WTC11 (cell line): ENCODE results near the gene AKNAD1. TPM values are rescaled to one million over a fixed set of nuclear protein-coding genes. Genes with fewer than 3 reads are reported as not detected.

Experiments used
- ATAC-seq: fragments of 200-7000 bp; cut with Tn5 transposase; 2 replicates; pipeline ENCODE4 v1.10.0; 2021; ENCODE audit warnings: mild to moderate bottlenecking, moderate library complexity
- CTCF ChIA-PET: fragments of 300-600 bp; sonication (Branson Sonifier 250); formaldehyde crosslinking; loops from one replicate; lab custom pipeline; 2021; ENCODE audit warnings: antibody characterized with exemption; lab: Charles Lee
- POLR2A ChIA-PET: fragments of 350-600 bp; sonication (Branson Sonifier 250); formaldehyde crosslinking; loops from one replicate; lab custom pipeline; 2021; ENCODE audit warnings: antibody characterized with exemption; lab: Charles Lee
- DNase-seq: peaks from one replicate; pipeline ENCODE4 v3.0.0; 2021; ENCODE audit warnings: low spot score
- H3K27ac Mint-ChIP-seq: 2 replicates; pipeline ENCODE4 v1.8.0; 2021; ENCODE audit warnings: mixed read lengths
- H3K27me3 Mint-ChIP-seq: 2 replicates; pipeline ENCODE4 v1.8.0; 2021; ENCODE audit warnings: low read depth, mild to moderate bottlenecking, moderate library complexity, mixed read lengths
- H3K36me3 Mint-ChIP-seq: 2 replicates; pipeline ENCODE4 v1.8.0; 2021; ENCODE audit warnings: mixed read lengths
- H3K4me1 Mint-ChIP-seq: 2 replicates; pipeline ENCODE4 v1.8.0; 2022; ENCODE audit warnings: mixed read lengths
- H3K4me3 Mint-ChIP-seq: 2 replicates; pipeline ENCODE4 v1.8.0; 2021; ENCODE audit warnings: mild to moderate bottlenecking, moderate library complexity, mixed read lengths
- H3K9me3 Mint-ChIP-seq: 2 replicates; pipeline ENCODE4 v1.8.0; 2021; ENCODE audit warnings: mixed read lengths
- CTCF ChIP-seq: fragments of 200-600 bp; IDR thresholded peaks from 2 replicates; pipeline ENCODE4 v1.8.0; 2022; ENCODE audit warnings: antibody characterized with exemption
- FOXK1 ChIP-seq: sonication (generic); formaldehyde crosslinking; IDR thresholded peaks from 2 replicates; pipeline ENCODE4 v1.8.0; 2022; ENCODE audit warnings: mild to moderate bottlenecking, moderate library complexity, missing genetic modification reagents
- FOXP1 ChIP-seq: sonication (generic); formaldehyde crosslinking; IDR thresholded peaks from 2 replicates; pipeline ENCODE4 v1.8.0; 2022; ENCODE audit warnings: missing genetic modification reagents, mild to moderate bottlenecking, moderate library complexity, borderline replicate concordance
- JUN ChIP-seq: sonication (generic); formaldehyde crosslinking; IDR thresholded peaks from 2 replicates; pipeline ENCODE4 v1.8.0; 2023; ENCODE audit warnings: mild to moderate bottlenecking, missing genetic modification reagents
- NR3C1 ChIP-seq: sonication (generic); formaldehyde crosslinking; conservative IDR thresholded peaks from 2 replicates; pipeline ENCODE4 v1.8.1; 2023; ENCODE audit warnings: low read depth, mild to moderate bottlenecking, missing genetic modification reagents
- RORB ChIP-seq: fragments of 250-450 bp; sonication (Bioruptor Pico); IDR thresholded peaks from 2 replicates; pipeline ENCODE4 v1.9.0; 2021; ENCODE audit warnings: mild to moderate bottlenecking
- SMAD3 ChIP-seq: sonication (generic); formaldehyde crosslinking; IDR thresholded peaks from 2 replicates; pipeline ENCODE4 v1.8.0; 2022; ENCODE audit warnings: missing genetic modification reagents, mild to moderate bottlenecking, borderline replicate concordance
- ZBTB43 ChIP-seq: sonication (generic); formaldehyde crosslinking; IDR thresholded peaks from 2 replicates; pipeline ENCODE4 v1.8.1; 2023; ENCODE audit warnings: mild to moderate bottlenecking, missing genetic modification reagents
- ZNF317 ChIP-seq: sonication (generic); formaldehyde crosslinking; IDR thresholded peaks from 2 replicates; pipeline ENCODE4 v1.8.1; 2023; ENCODE audit warnings: low read depth, mild to moderate bottlenecking, moderate library complexity, missing genetic modification reagents, borderline replicate concordance
- ZNF416 ChIP-seq: fragments of 250-450 bp; sonication (Bioruptor Pico); IDR thresholded peaks from 2 replicates; pipeline ENCODE4 v1.9.0; 2021; ENCODE audit warnings: mild to moderate bottlenecking, inconsistent platforms
- total RNA-seq: library from RNA; stranded (reverse); gene quantifications from 3 replicates; pipeline ENCODE4 v1.2.3, GENCODE V29; 2021
- TF ChIP-seq, protein P1 (sequence below): fragments of 250-450 bp; sonication (Bioruptor Pico); IDR thresholded peaks from 2 replicates; pipeline ENCODE4 v1.9.0; 2021; ENCODE audit warnings: mild to moderate bottlenecking, borderline replicate concordance
- TF ChIP-seq, protein P2 (sequence below): sonication (generic); formaldehyde crosslinking; IDR thresholded peaks from 2 replicates; pipeline ENCODE4 v1.8.0; 2023; ENCODE audit warnings: missing genetic modification reagents
- TF ChIP-seq, protein P3 (sequence below): sonication (generic); formaldehyde crosslinking; IDR thresholded peaks from 2 replicates; pipeline ENCODE4 v1.8.0; 2022; ENCODE audit warnings: mild to moderate bottlenecking, missing genetic modification reagents
- TF ChIP-seq, protein P4 (sequence below): sonication (generic); formaldehyde crosslinking; IDR thresholded peaks from 2 replicates; pipeline ENCODE4 v1.8.0; 2022; ENCODE audit warnings: missing genetic modification reagents

AKNAD1 gene
- total RNA-seq, 1 experiment from 2014 or later: not detected

- TF ChIP-seq ZBTB43: no peak
- TF ChIP-seq FOXP1 (CRISPR knock-in tag): no peak
These were observed 77.4 kb downstream of the AKNAD1 start (continued) for GRCh38 chr1:108779455-108779854.

- ATAC-seq (no peak), DNase-seq (no peak)
- Mint-ChIP-seq H3K27ac (no peak overlapping the region), H3K4me3 (no peak overlapping the region), H3K4me1 (peaks cover 4% of the 10 kb centered on the region; the same call in 1 of the 2 replicates), H3K9me3 (no peaks in the 10 kb centered on the region), H3K36me3 (peaks cover 41% of the 10 kb centered on the region), H3K27me3 (no peaks in the 10 kb centered on the region)
- ChIA-PET CTCF (no interaction called here), POLR2A (no interaction called here)
- TF ChIP-seq NR3C1 (CRISPR knock-in tag) (no peak), CTCF (no peak), ZNF416 (no peak)
- TF ChIP-seq, protein P1, sequence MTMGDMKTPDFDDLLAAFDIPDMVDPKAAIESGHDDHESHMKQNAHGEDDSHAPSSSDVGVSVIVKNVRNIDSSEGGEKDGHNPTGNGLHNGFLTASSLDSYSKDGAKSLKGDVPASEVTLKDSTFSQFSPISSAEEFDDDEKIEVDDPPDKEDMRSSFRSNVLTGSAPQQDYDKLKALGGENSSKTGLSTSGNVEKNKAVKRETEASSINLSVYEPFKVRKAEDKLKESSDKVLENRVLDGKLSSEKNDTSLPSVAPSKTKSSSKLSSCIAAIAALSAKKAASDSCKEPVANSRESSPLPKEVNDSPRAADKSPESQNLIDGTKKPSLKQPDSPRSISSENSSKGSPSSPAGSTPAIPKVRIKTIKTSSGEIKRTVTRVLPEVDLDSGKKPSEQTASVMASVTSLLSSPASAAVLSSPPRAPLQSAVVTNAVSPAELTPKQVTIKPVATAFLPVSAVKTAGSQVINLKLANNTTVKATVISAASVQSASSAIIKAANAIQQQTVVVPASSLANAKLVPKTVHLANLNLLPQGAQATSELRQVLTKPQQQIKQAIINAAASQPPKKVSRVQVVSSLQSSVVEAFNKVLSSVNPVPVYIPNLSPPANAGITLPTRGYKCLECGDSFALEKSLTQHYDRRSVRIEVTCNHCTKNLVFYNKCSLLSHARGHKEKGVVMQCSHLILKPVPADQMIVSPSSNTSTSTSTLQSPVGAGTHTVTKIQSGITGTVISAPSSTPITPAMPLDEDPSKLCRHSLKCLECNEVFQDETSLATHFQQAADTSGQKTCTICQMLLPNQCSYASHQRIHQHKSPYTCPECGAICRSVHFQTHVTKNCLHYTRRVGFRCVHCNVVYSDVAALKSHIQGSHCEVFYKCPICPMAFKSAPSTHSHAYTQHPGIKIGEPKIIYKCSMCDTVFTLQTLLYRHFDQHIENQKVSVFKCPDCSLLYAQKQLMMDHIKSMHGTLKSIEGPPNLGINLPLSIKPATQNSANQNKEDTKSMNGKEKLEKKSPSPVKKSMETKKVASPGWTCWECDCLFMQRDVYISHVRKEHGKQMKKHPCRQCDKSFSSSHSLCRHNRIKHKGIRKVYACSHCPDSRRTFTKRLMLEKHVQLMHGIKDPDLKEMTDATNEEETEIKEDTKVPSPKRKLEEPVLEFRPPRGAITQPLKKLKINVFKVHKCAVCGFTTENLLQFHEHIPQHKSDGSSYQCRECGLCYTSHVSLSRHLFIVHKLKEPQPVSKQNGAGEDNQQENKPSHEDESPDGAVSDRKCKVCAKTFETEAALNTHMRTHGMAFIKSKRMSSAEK (CRISPR knock-in tag): no peak
- TF ChIP-seq, protein P2, sequence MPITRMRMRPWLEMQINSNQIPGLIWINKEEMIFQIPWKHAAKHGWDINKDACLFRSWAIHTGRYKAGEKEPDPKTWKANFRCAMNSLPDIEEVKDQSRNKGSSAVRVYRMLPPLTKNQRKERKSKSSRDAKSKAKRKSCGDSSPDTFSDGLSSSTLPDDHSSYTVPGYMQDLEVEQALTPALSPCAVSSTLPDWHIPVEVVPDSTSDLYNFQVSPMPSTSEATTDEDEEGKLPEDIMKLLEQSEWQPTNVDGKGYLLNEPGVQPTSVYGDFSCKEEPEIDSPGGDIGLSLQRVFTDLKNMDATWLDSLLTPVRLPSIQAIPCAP (CRISPR knock-in tag): no peak
These were observed 79.1 kb downstream of the AKNAD1 start for GRCh38 chr1:108777839-108778238.

DNA sequence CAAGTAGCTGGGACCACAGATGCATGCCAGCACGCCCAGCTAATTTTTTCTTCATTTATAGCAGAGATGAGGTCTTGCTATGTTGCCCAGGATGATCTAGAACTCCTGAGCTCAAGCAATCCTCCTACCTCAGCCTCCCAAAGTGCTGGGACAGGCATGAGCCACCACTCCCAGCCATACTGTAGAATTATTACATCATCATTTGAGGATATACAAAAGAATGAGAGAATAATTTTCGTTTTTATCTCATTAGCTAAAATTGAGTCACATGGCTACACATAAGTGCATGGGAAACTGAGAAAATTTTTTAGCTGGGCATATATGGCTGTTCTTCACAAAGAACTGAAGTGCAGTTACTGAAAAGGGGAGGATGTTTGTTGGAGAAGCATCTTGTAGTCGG, 89.2 kb downstream of the AKNAD1 start:
- peaks cover 5% of the 10 kb centered on the region; the same call in 1 of the 2 replicates for H3K4me1 Mint-ChIP-seq
- CTCF ChIA-PET: no interaction called here

DNA sequence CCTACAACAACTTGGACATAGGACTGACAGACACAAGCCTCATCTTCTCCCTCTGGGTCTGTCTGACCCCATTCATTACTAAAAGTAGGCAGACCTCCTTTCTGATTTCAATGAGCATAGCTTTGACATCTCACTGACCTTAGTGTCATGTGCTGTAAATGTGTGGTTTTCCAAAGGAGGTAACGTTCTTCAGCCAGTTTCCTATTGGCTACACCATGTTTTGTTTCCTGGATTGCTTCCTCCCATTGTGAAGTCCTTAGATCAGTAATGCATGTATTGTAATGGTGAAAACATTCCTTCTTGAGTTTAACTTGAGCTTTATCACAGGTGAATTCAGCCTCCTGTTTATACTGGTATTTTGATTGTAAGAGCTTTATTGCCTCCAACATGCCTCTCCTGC, 89.8 kb downstream of the AKNAD1 start:
- ATAC-seq (no peak; the same call in 1 of the 2 replicates), DNase-seq (no peak)
- Mint-ChIP-seq H3K27ac (no peak overlapping the region), H3K4me3 (no peak overlapping the region), H3K4me1 (peaks cover 5% of the 10 kb centered on the region; the same call in 1 of the 2 replicates), H3K36me3 (peaks cover 13% of the 10 kb centered on the region), H3K27me3 (no peaks in the 10 kb centered on the region), H3K9me3 (no peaks in the 10 kb centered on the region)
- ChIA-PET POLR2A (no interaction called here), CTCF (no interaction called here)
- TF ChIP-seq FOXK1 (CRISPR knock-in tag) (no peak), ZNF317 (CRISPR knock-in tag) (no peak), SMAD3 (no peak), RORB (no peak)
- TF ChIP-seq, protein P3, sequence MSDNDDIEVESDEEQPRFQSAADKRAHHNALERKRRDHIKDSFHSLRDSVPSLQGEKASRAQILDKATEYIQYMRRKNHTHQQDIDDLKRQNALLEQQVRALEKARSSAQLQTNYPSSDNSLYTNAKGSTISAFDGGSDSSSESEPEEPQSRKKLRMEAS (CRISPR knock-in tag): no peak
- TF ChIP-seq, protein P4, sequence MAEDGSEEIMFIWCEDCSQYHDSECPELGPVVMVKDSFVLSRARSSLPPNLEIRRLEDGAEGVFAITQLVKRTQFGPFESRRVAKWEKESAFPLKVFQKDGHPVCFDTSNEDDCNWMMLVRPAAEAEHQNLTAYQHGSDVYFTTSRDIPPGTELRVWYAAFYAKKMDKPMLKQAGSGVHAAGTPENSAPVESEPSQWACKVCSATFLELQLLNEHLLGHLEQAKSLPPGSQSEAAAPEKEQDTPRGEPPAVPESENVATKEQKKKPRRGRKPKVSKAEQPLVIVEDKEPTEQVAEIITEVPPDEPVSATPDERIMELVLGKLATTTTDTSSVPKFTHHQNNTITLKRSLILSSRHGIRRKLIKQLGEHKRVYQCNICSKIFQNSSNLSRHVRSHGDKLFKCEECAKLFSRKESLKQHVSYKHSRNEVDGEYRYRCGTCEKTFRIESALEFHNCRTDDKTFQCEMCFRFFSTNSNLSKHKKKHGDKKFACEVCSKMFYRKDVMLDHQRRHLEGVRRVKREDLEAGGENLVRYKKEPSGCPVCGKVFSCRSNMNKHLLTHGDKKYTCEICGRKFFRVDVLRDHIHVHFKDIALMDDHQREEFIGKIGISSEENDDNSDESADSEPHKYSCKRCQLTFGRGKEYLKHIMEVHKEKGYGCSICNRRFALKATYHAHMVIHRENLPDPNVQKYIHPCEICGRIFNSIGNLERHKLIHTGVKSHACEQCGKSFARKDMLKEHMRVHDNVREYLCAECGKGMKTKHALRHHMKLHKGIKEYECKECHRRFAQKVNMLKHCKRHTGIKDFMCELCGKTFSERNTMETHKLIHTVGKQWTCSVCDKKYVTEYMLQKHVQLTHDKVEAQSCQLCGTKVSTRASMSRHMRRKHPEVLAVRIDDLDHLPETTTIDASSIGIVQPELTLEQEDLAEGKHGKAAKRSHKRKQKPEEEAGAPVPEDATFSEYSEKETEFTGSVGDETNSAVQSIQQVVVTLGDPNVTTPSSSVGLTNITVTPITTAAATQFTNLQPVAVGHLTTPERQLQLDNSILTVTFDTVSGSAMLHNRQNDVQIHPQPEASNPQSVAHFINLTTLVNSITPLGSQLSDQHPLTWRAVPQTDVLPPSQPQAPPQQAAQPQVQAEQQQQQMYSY: no peak

More for the DNA sequence above, 89.2 kb downstream of the AKNAD1 start:
- POLR2A ChIA-PET: no interaction called here
- Mint-ChIP-seq H3K36me3 (peaks cover 11% of the 10 kb centered on the region), H3K9me3 (no peaks in the 10 kb centered on the region), H3K27me3 (no peaks in the 10 kb centered on the region), H3K4me3 (no peak overlapping the region), H3K27ac (no peak overlapping the region)
- TF ChIP-seq JUN (CRISPR knock-in tag) (no peak), ZBTB43 (no peak)
- ATAC-seq: no peak
- DNase-seq: no peak
